Nephron (organoid): ENCODE results near the gene FIGNL1.

Experiments
- H3K27ac Mint-ChIP-seq, 3 experiments: 2 replicates each; pipeline ENCODE4 v1.8.0; 2020; ENCODE audit warnings: mixed read lengths in 3 of 3, mild to moderate bottlenecking in 2 of 3, moderate library complexity in 1 of 3
- H3K27me3 Mint-ChIP-seq: 2 replicates; pipeline ENCODE4 v1.8.0; 2021; ENCODE audit warnings: low read depth, mild to moderate bottlenecking, moderate library complexity, mixed read lengths
- H3K36me3 Mint-ChIP-seq: 2 replicates; pipeline ENCODE4 v1.8.0; 2020; ENCODE audit warnings: low read depth, mixed read lengths
- H3K4me1 Mint-ChIP-seq: 2 replicates; pipeline ENCODE4 v1.8.0; 2020; ENCODE audit warnings: mixed read lengths
- H3K4me3 Mint-ChIP-seq, 3 experiments: 2 replicates each; pipeline ENCODE4 v1.8.0; 2020; ENCODE audit warnings: mild to moderate bottlenecking in 3 of 3, mixed read lengths in 3 of 3, moderate library complexity in 2 of 3
- H3K9me3 Mint-ChIP-seq: 2 replicates; pipeline ENCODE4 v1.8.0; 2020; ENCODE audit warnings: mixed read lengths
- TF ChIP-seq, protein P1 (sequence below), 3 experiments: fragments of 200-600 bp; sonication (generic); IDR thresholded peaks; one replicate each; pipeline ENCODE4 v1.5.0; 2021; ENCODE audit warnings: antibody characterized with exemption in 3 of 3; ENCODE audit not compliant: unreplicated experiment in 3 of 3

The FIGNL1 gene

DNA sequence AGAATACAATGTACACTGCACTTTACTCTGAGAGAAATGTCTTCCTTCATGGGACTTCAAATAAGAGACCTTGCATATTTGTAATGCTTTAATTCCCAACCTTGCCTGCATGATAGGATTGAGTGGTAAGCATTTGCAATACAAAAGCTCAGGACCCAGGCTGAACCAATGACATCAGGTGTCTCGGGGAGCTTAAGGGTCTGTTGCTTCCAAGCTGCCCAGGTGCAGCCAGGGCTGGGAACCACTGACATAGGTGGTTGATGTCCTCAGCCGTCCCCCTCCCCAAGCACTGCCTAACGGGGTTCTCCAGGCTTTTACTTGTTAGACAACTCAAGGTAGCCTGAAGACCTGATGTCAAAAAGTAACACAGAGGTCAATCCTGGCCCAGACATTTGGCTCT lies 29.1 kb downstream of the FIGNL1 start:
- Mint-ChIP-seq H3K27ac (no peak overlapping the region), H3K9me3 (no peaks in the 10 kb centered on the region), H3K4me1 (no peaks in the 10 kb centered on the region), H3K36me3 (no peaks in the 10 kb centered on the region), H3K4me3 (no peak overlapping the region), H3K27me3 (no peaks in the 10 kb centered on the region)
- TF ChIP-seq, protein P1, sequence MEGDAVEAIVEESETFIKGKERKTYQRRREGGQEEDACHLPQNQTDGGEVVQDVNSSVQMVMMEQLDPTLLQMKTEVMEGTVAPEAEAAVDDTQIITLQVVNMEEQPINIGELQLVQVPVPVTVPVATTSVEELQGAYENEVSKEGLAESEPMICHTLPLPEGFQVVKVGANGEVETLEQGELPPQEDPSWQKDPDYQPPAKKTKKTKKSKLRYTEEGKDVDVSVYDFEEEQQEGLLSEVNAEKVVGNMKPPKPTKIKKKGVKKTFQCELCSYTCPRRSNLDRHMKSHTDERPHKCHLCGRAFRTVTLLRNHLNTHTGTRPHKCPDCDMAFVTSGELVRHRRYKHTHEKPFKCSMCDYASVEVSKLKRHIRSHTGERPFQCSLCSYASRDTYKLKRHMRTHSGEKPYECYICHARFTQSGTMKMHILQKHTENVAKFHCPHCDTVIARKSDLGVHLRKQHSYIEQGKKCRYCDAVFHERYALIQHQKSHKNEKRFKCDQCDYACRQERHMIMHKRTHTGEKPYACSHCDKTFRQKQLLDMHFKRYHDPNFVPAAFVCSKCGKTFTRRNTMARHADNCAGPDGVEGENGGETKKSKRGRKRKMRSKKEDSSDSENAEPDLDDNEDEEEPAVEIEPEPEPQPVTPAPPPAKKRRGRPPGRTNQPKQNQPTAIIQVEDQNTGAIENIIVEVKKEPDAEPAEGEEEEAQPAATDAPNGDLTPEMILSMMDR (IDR thresholded peaks at IDR 0.05; ENCODE audit: unreplicated experiment in 3 of 3), result no peak

DNA sequence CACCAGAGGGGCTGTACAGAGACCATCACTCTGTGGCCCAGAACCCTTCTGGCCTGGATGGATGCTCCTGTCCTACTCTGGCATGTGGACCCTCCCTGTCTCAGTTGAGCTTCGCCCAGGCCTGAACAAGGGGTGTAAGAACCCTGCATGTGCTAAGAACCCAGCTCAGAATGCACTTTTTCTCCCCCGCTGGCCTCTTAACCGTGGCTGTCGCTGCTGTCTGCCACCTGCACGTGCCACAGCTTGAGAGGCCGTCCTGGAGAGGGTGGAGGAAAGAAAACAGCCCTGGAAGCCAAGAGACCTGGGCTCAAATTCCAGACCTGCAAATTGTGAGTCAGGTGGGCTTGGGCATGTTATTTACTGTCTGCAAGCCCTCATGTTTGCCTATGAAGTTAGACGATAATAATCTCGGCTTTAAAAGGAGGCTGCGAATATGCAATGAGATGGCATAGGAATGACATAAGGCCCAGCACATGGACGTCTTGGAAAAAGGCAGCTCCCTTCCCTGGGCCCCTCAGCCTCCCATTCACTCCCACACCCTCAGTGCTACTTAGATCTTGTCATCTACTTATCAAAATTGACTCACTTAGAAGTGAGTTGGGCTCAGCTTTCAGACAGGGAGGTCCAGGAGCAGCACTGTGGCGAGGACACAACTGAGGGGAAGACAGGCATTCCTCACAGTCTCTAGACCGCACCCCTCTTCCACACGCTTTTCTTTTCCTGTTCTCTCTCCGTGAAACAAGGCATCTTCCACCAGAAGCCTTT lies 31.4 kb downstream of the FIGNL1 start:
- H3K27ac Mint-ChIP-seq, result no peak overlapping the region
- H3K4me1 Mint-ChIP-seq, result no peaks in the 10 kb centered on the region
- no peaks in the 10 kb centered on the region for H3K36me3 Mint-ChIP-seq
- H3K4me3 Mint-ChIP-seq, result no peak overlapping the region
- peaks cover 7% of the 10 kb centered on the region for H3K27me3 Mint-ChIP-seq
- TF ChIP-seq, protein P1 (IDR thresholded peaks at IDR 0.05; ENCODE audit: unreplicated experiment in 3 of 3), result no peak
- H3K9me3 Mint-ChIP-seq, result no peaks in the 10 kb centered on the region

DNA sequence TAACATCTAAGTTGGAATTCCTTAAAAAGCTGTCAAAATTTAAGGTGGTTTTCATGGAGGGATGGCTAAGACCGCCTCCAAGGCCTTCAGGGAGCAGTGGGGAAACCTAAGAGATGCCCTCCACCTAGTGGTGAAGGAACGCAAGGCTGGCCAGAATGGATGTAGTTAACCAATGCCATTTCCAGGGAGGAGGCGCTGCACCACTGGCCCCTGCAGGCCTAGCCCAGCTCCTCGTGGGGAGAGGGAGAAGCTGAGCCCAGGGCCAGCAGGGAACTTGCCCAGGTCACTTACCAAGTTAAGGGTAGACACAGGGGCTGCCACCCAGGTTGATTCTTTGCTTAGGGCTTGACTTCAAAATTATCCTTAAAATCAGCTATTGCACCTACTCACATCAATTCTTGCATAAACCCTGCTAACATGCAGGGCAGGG lies 32.0 kb downstream of the FIGNL1 start:
- Mint-ChIP-seq H3K4me1 (no peaks in the 10 kb centered on the region), H3K9me3 (no peaks in the 10 kb centered on the region), H3K27me3 (peaks cover 7% of the 10 kb centered on the region), H3K27ac (no peak overlapping the region), H3K36me3 (no peaks in the 10 kb centered on the region), H3K4me3 (no peak overlapping the region)
- TF ChIP-seq, protein P1 (IDR thresholded peaks at IDR 0.05; ENCODE audit: unreplicated experiment in 3 of 3), result peak; percentile 84 to 89 (median 88)

DNA sequence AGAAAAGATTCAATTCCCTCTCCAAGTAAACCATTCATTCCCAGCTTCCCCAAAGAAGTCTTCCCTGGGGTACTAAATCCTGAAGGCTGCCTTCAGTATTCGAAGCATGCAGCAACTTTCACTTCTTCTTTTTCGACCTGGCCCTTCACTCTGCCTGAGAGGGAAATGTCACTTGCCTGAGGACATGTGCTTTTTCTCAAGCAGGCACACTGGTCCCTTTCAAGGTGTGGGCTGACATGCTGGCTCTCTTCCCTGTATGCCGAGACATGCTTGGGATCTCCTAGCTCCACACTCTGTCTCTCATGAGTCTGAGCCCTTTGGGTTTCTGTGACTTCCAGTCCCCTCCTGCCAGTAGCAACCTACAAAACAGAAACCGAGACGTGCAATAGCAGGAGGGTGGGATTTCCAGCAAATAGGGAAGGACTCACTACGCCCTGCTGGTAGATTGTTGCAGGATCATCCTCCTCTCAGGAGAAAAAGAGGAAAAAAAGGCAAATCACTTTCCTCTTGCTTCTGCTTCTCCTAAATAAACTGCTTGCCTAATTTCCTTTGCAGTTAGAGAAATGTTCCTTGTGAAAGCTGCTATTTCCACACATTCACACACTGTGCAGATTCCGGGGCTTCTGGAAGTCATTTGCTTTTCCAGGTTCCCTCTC lies 33.5 kb downstream of the FIGNL1 start:
- H3K27ac Mint-ChIP-seq, result no peak overlapping the region
- no peaks in the 10 kb centered on the region for H3K36me3 Mint-ChIP-seq
- H3K4me3 Mint-ChIP-seq, result no peak overlapping the region
- no peaks in the 10 kb centered on the region for H3K9me3 Mint-ChIP-seq
- TF ChIP-seq, protein P1 (IDR thresholded peaks at IDR 0.05; ENCODE audit: unreplicated experiment in 3 of 3), result no peak
- peaks cover 7% of the 10 kb centered on the region for H3K27me3 Mint-ChIP-seq
- no peaks in the 10 kb centered on the region for H3K4me1 Mint-ChIP-seq

DNA sequence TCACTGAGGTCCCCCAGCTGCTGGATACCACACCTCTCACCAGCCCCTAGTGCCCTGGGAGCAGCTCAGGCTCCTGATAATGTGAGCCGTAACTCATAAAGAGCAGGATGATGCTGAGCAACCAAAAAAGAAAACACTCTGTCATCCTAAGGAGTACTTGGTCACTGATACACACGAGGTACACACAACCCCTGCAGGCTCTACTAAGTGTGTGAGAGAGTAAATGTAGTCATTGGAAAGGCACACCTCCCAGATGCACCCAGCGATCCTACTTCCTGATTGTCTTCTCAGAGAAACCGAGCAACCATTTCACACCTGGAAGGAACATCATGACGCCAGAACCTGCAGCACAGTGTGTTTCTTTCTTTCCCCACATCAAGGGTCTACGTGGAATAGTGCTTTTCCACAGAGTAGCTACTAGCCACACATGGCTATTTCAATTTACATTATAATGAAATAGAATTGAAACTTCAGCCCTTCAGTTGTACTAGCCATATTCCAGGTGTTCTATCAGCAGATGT lies 34.2 kb downstream of the FIGNL1 start:
- Mint-ChIP-seq H3K36me3 (no peaks in the 10 kb centered on the region), H3K4me1 (no peaks in the 10 kb centered on the region), H3K27ac (no peak overlapping the region), H3K4me3 (no peak overlapping the region), H3K9me3 (no peaks in the 10 kb centered on the region), H3K27me3 (peaks cover 7% of the 10 kb centered on the region)
- TF ChIP-seq, protein P1 (IDR thresholded peaks at IDR 0.05; ENCODE audit: unreplicated experiment in 3 of 3), result no peak
